ENCODE measurements around the gene CBFA2T2.

The CBFA2T2 gene

DNA sequence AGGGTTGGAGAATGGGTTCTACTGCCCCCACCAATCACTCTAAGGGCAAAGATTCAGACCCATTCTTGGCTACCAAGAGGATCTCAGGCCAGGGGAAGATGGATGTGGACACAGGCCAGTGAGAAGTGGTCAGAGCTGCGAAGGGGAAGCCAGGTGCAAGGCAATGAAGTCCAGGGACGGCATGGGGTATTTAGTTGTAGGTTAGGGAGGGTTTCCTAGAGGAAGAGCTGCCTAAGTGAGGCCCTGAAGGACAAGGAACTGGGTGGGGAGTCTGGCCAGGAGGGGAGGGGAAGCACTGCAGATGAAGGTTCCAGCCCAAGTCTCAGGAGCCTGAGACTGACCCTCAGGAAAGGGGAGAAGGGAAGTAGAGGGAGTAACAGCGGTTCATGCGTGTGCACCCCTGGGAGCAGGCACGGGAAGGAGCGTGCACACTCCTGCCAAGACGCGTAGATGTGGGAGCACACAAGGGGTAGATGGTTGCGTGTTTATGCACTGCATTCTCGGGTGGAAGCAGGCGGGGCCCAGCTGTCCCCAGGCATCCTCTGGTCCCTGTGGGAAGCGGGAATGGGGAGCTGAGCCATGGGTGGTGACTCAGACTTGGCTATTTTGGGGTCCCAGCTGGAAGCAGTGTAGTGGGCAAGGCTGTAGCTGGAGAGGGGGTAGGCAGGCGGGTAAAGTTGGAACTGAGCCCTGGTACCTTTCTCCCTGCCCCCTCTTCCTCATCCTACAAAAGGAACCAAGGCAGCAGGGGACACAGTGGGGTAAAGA, 180.2 kb downstream of the CBFA2T2 start:
- DNase-seq: no peak

- DNase-seq: no peak
These were observed 181.0 kb downstream of the CBFA2T2 start for GRCh38 chr20:33670715-33671499.

DNA sequence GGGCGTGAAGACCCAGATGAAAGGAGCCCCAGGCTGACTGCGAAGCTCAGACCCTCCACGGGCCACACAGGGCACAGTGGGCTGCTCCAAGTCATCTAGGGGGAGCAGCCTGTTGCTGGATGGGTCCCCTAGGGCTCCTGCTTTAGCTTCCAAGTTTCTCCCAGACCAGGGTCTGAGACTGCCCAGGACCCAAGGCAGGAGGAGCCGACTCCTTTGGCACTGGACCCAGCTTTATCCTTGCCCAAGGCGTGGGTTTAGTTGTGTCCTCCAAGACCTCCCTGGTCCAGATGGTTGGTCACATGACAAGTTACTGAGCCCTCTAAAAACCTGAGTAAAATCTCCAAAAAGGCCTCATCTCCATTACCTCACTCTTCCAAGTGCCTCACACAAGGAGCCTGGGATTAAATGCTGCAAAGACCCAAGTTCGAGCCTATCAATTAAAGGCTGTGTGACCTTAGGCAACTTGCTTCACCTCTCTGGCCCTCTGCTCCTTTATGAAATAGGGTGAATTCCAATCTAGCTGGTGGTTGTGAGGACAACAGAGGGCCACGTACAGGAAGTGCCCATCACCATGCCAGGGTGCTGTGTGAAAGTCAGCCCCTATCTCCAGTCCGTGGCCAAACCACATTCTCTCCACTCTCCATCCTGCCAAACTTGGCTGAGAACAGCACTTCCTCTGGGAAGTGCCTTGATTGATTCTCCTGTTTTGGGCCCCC, 181.8 kb downstream of the CBFA2T2 start:
- no peak for DNase-seq

- DNase-seq: no peak
These were observed 182.7 kb downstream of the CBFA2T2 start for GRCh38 chr20:33672426-33673113.

GRCh38 chr20:33673114-33673409, 183.2 kb downstream of the CBFA2T2 start:
- DNase-seq: no peak

DNA sequence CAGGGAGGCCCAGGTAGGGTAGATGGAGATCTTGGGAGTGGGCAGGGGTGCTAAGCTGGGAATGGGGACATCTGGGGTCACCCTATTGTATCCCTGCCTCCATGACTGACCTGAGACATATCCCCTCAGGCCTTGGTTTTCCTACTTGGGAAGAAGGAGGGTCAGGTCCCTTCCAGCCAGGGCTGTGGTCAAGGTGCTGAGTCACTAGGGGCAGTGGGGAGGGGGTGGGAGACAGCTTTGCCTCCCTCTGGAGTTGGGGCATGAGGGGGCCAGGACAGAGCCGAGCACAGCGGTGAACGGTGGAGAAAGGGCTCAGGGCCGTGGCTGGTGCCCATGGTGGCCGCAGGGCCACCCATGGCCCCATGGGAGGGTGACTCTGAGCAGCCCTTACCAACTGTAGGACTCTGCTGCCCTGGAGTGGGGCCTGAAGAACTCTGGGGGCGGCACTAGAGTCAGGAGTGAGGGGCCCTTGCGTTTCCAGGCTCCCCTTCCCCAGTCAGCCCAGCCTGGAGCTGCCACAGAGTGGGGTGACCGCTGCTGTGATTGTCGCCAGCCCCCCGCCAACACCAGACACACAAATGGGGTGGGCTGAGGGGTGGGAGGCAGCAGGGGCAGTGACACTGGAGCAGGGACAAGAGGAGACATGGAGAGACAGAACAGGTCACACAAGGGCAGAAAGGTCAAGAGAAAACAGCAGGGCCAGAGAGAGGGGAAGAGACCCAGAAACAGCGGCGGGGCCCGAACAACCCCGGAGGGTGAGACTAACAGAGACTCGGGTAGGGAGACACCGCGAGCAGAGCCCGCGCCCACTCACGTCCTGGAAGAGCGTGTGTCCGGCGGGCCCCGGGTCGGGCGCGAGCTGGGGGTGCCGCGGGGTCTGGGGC, 183.8 kb downstream of the CBFA2T2 start:
- DNase-seq: no peak

DNA sequence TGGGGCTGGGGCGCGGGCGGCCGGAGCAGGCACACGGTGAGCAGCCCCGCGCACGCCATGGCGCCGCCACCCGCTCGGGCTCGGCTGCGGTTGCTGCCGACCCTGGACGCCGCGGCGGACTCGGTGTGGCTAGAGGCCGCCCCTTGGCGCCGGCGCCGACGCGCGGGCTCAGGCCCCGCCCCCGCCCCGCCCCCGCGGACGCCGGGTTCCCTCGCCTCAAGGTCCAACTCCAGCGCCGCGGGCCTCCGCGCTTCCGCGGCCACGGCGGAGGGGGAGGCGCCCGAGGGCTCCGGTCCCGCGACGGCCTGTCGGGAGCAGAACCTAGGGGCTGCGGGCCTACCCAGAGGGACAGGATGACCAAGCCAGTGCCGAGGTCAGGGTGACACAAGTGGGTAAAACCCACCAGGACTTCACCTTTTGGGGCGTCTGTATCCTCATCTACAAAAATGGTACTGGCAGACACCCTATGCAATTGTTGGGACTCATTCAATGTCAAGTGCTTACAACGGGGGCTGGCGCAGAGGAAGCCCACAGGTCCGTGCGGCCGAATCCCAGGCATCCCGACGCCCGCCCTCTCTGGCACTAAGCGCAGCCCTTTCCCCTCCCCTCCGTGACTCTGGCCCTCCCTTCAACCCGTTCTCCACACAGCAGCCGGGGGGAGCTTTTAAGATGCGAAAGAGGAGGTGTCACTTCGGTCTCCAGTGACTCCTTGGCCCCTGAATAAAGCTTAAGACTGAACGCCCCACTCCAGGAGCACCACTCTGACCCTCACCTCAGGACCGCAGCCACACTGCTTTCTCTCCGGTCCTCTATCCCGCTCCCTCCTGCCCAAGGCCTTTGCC, 184.6 kb downstream of the CBFA2T2 start, which contains the start of gene NECAB3:
Gene NECAB3, minus strand, starts transcription at position 135 of the 842 bp plus-strand sequence. Its CDS starts 76 bp downstream, at position 59.
- peak; percentile 78 for DNase-seq

DNA sequence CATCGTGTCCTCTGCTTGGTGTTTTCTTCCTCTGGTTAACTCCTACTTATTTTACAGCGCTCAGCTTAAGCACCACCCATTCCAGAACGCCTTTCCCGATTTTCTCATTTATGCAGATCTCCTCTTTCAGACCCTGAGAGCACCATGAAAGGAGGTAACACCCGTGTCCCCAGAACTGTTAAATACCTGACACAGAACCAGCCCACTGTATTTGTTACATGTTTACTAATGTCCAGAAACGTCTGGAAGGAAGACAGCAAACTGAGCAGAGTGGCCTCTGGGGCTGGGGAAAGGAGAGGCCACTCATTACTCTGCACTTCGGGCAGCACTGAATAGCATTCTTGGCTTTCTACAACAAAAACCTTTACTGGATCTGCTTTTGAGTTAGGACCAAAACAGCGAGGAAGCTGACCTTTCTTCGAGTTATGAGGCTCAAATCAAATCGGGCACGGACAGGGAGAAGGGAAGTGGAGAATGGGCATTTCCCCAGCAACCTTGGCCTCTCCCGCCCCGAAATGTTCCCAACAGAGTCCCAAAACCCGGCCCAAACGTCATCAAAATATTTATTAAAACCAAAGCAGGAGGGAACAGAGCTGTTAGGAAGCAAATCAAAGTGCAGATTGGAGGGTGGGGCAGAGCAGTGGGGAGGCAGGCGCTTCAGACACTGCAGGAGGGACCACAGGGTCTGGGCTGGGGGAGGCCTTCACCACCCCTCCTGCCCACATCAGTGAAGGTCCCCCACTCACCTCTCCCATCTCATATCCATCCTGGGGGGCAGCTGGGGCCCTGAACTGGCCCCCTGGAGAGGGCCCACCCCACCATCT, 185.5 kb downstream of the CBFA2T2 start:
- DNase-seq: no peak

- no peak for DNase-seq
These were observed 186.2 kb downstream of the CBFA2T2 start for GRCh38 chr20:33676121-33676520.

DNA sequence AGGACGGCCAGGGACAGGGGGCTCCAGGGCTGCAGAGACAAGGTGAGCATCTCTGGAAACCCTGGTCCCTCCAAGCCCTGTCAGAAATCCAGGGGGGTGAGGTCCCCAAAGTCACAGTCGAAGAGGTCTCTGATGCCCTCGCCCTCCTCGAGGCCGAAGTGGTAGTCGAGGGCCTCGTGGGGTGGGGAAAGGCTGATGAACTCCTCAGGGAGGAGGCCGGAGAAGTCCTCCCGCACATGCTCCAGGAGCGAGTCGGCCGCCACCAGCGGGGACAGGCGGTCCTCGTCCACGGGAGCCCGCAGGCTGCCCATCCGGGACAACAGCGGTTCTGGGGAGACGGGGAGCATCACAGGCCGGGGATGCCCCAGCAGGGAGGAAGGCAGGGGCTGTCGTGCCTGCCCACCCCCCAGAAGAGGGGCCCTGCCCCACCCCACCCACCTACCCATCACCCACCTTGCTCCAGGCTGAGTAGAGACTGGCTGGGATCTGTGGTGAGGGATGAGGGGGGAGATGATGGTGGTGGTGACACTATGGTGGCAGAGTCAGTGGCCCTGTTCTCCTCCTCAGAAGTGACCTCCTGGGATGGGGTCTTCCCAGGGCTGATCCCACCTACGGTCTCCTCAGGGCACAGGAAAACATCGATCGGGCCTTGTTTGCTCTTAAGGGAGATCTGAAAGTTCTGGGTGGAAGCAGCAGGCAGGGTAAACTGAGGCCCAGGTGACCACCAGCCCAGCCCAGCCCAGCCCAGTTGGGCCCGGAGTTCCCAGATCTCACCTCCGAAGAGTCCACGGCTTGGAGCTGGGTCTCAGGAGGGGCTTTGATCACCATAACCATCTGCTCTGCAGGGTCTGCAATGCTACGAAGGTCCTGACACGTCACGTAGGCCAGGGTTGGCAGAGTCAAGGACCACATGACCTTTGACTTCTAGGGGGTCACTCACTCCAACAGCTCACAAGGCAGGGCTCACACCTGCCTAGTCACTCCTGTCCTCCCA, 187.1 kb downstream of the CBFA2T2 start:
- DNase-seq: no peak

GRCh38 chr20:33677991-33678702, 188.3 kb downstream of the CBFA2T2 start:
- no peak for DNase-seq

GRCh38 chr20:33679758-33680485, 190.0 kb downstream of the CBFA2T2 start:
- DNase-seq: peak; percentile 43

GRCh38 chr20:33680686-33681085, 190.8 kb downstream of the CBFA2T2 start:
- DNase-seq: no peak

GRCh38 chr20:33681288-33681687, 191.4 kb downstream of the CBFA2T2 start:
- DNase-seq: no peak

DNA sequence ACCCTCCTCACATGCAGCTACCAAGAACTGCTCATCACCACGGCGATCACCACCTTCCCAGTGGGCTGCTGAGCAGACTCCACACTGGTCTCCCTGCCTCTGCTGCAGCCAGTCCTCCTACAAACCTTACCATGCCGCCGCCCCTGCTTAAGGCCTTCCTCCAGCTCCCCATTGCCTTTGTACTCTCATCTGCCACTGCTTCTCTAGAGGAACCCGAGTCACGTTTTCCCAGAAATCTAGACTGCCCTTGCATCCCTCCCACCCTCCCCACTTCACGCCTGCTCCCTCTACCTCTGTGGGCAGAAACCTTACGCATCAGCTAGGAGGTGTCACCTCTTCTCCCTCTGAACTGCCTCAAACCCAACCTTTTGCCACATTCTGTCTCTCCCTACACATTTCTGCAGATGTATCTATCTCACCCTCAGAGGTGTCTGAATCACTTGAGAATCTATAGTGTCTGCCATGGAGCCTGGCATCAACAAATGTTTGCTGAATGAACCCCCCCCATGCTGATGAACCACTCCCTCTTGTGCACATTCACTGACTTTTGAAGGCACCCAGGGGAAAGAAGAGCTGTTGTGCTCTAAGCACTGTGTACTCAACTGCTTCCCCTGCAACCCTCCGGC, 191.9 kb downstream of the CBFA2T2 start:
- DNase-seq: no peak

- DNase-seq: no peak
These were observed 194.8 kb downstream of the CBFA2T2 start for GRCh38 chr20:33684533-33685327.
